K562 (cell line): Measurements from ENCODE around the gene ZNF566. TPM values are rescaled to one million over a fixed set of nuclear protein-coding genes. Genes with fewer than 3 reads are reported as not detected.
A peak's percentile ranks its signal among the peaks of the same experiment; 100 is the strongest.

ENCODE experiments used
- ASH1L ChIP-seq: fragments of 450-650 bp; IDR thresholded peaks from 2 replicates; pipeline ENCODE4 v1.6.1; 2018; ENCODE audit warnings: borderline replicate concordance, mild to moderate bottlenecking, low read depth; ENCODE audit not compliant: partially characterized antibody
- CREBBP ChIP-seq: IDR thresholded peaks from one replicate; pipeline ENCODE4 v1.6.1; 2012; ENCODE audit warnings: low read depth, mild to moderate bottlenecking, control low read depth, inconsistent platforms, low read length
- DIDO1 ChIP-seq: fragments of 450-650 bp; IDR thresholded peaks from 2 replicates; pipeline ENCODE4 v1.6.1; 2016; ENCODE audit warnings: low read depth, missing biosample characterization, missing genetic modification characterization
- DMBX1 ChIP-seq: fragments of 250-450 bp; sonication (Bioruptor Pico); IDR thresholded peaks from 2 replicates; pipeline ENCODE4 v1.8.0; 2022; ENCODE audit warnings: inconsistent platforms, mild to moderate bottlenecking, moderate library complexity, borderline replicate concordance
- ETV6 ChIP-seq, 3 experiments: fragments of 150-350 bp in 1 of 3; sonication (generic) in 1 of 3; formaldehyde crosslinking in 1 of 3; IDR thresholded peaks; 2 replicates each; pipeline versions ENCODE4 v1.6.1 to v1.8.0; 2014 to 2022; ENCODE audit warnings: borderline replicate concordance in 2 of 3, low read depth in 2 of 3, antibody characterized with exemption in 1 of 3, low read length in 1 of 3, mild to moderate bottlenecking in 1 of 3, missing genetic modification reagents in 1 of 3
- HDAC3 ChIP-seq: fragments of 450-650 bp; IDR thresholded peaks from 2 replicates; pipeline ENCODE4 v1.6.1; 2018; ENCODE audit warnings: borderline replicate concordance, mild to moderate bottlenecking, moderate library complexity; ENCODE audit not compliant: partially characterized antibody
- HNRNPK ChIP-seq: fragments of 200-400 bp; formaldehyde crosslinking; IDR thresholded peaks from one replicate; pipeline ENCODE4 v1.6.1; 2018; ENCODE audit warnings: mild to moderate bottlenecking, low read depth, low read length; ENCODE audit not compliant: poor library complexity, severe bottlenecking
- JUN ChIP-seq, 2 experiments: sonication (generic) in 1 of 2; formaldehyde crosslinking in 1 of 2; IDR thresholded peaks; 2 replicates each; pipeline versions ENCODE4 v1.6.1 to v1.8.0; 2012 to 2022; ENCODE audit warnings: borderline replicate concordance in 2 of 2, mild to moderate bottlenecking in 2 of 2, improper control_type of control experiment in 1 of 2, low read depth in 1 of 2, low read length in 1 of 2, missing genetic modification reagents in 1 of 2
- KAT2B ChIP-seq: IDR thresholded peaks from one replicate; pipeline ENCODE4 v1.6.1; 2012; ENCODE audit warnings: low read depth, mild to moderate bottlenecking, control low read depth, inconsistent platforms, low read length, moderate library complexity
- MEIS2 ChIP-seq: fragments of 450-650 bp; IDR thresholded peaks from 2 replicates; pipeline ENCODE4 v1.6.1; 2014; ENCODE audit warnings: mild to moderate bottlenecking; ENCODE audit not compliant: partially characterized antibody
- MYNN ChIP-seq, 2 experiments: sonication (generic); formaldehyde crosslinking in 1 of 2; IDR thresholded peaks; 2 replicates each; pipeline versions ENCODE4 v1.5.0 to v1.6.1; 2016 to 2020; ENCODE audit warnings: antibody characterized with exemption in 1 of 2, missing genetic modification reagents in 1 of 2
- NONO ChIP-seq, 2 experiments: fragments of 200-400 bp in 1 of 2; fragments of 450-650 bp in 1 of 2; formaldehyde crosslinking in 1 of 2; IDR thresholded peaks; 2 replicates each; pipeline ENCODE4 v1.6.1; 2017; ENCODE audit warnings: low read depth in 2 of 2, mild to moderate bottlenecking in 2 of 2, moderate library complexity in 2 of 2, low read length in 1 of 2
- OTX1 ChIP-seq: fragments of 450-650 bp; formaldehyde crosslinking; IDR thresholded peaks from 2 replicates; pipeline ENCODE4 v1.4.0; 2022; ENCODE audit warnings: mild to moderate bottlenecking
- PHF21A ChIP-seq: fragments of 450-650 bp; IDR thresholded peaks from 2 replicates; pipeline ENCODE4 v1.6.1; 2017; ENCODE audit warnings: low read depth, borderline replicate concordance
- PHTF2 ChIP-seq: fragments of 250-450 bp; sonication (Bioruptor Pico); IDR thresholded peaks from 2 replicates; pipeline ENCODE4 v1.5.0; 2021; ENCODE audit warnings: mild to moderate bottlenecking
- PTRF ChIP-seq: fragments of 450-650 bp; IDR thresholded peaks from 2 replicates; pipeline ENCODE4 v1.6.1; 2016; ENCODE audit warnings: mild to moderate bottlenecking, missing genetic modification characterization, missing compliant biosample characterization
- RFX7 ChIP-seq: fragments of 250-450 bp; sonication (Bioruptor Pico); IDR thresholded peaks from 2 replicates; pipeline ENCODE4 v1.5.1; 2021; ENCODE audit warnings: mild to moderate bottlenecking
- ZBTB2 ChIP-seq: fragments of 450-650 bp; IDR thresholded peaks from 2 replicates; pipeline ENCODE4 v1.6.1; 2016; ENCODE audit warnings: antibody characterized with exemption
- ZNF512 ChIP-seq: IDR thresholded peaks from 2 replicates; pipeline ENCODE4 v1.6.1; 2016; ENCODE audit warnings: missing genetic modification characterization, missing compliant biosample characterization
- ZNF699 ChIP-seq: fragments of 250-450 bp; sonication (Bioruptor Pico); IDR thresholded peaks from 2 replicates; pipeline ENCODE4 v1.8.0; 2021; ENCODE audit warnings: mild to moderate bottlenecking, moderate library complexity; ENCODE audit not compliant: insufficient replicate concordance
- polyA plus RNA-seq, 8 experiments: library from polyadenylated mRNA; depleted of rRNA in 4 of 8; stranded (reverse) in 5 of 8; unstranded in 3 of 8; fragments of >200 nt; fragmentation: Nextera tagmentation in 2 of 8; fragmentation: Illumina TruSeq in 1 of 8; extraction: Ambion mirVana in 2 of 8; extraction: Trizol in 1 of 8; gene quantifications; 2 replicates each; pipeline versions ENCODE4 v1.2.1 to v1.2.3, GENCODE V29; 2011 to 2014; ENCODE audit warnings: inconsistent platforms in 1 of 8, missing spikeins in 1 of 8
- total RNA-seq, 7 experiments: library from RNA; depleted of rRNA in 6 of 7; stranded (reverse); fragments of >200 nt in 6 of 7; fragmentation: Illumina TruSeq in 2 of 7; extraction: Trizol in 2 of 7; gene quantifications; 2 replicates each; pipeline versions ENCODE4 v1.2.1 to v1.2.3, GENCODE V29; 2011 to 2021; ENCODE audit warnings: low replicate concordance in 1 of 7

ZNF566 gene
- total and polyA plus RNA-seq, 9 of the 15 experiments (the other 6 are each of a cell fraction or from before 2014, with no cell fraction given), result 5.5 to 11.4 (median 9.7) TPM

GRCh38 chr19:36489920-36490415 is 607 bp upstream of the ZNF566 start (continued):
- TF ChIP-seq MEIS2, result peak; percentile 45
- TF ChIP-seq PHTF2 (CRISPR knock-in tag), result no peak
- TF ChIP-seq NONO (IDR thresholded peaks at IDR 0.05; ENCODE audit: low read depth in 2 of 2, low read length in 1 of 2), result no peak
- TF ChIP-seq HDAC3, result no peak
- no peak for TF ChIP-seq ZNF699 (CRISPR knock-in tag)
- no peak for TF ChIP-seq OTX1
- TF ChIP-seq JUN (IDR thresholded peaks at IDR 0.05; ENCODE audit: borderline replicate concordance, low read depth, low read length), result no peak
- TF ChIP-seq JUN (CRISPR knock-in tag; IDR thresholded peaks at IDR 0.05; ENCODE audit: borderline replicate concordance), result no peak
- TF ChIP-seq PHF21A, result no peak
- TF ChIP-seq DMBX1, result no peak
- no peak for TF ChIP-seq DIDO1 (tag)
- TF ChIP-seq PTRF (tag), result no peak
- TF ChIP-seq MYNN (IDR thresholded peaks at IDR 0.05), result no peak
- no peak for TF ChIP-seq MYNN (CRISPR knock-in tag; IDR thresholded peaks at IDR 0.05)
- TF ChIP-seq CREBBP, result no peak
- no peak for TF ChIP-seq ETV6 (IDR thresholded peaks at IDR 0.05; ENCODE audit: borderline replicate concordance in 1 of 2, low read depth in 2 of 2, low read length in 1 of 2)
- TF ChIP-seq ETV6 (CRISPR knock-in tag; IDR thresholded peaks at IDR 0.05; ENCODE audit: borderline replicate concordance), result no peak
- TF ChIP-seq HNRNPK, result no peak
- 0 out of 2 replicates have a peak, but pooled peaks have one; percentile 35 for TF ChIP-seq ZBTB2
- TF ChIP-seq ASH1L, result no peak
- TF ChIP-seq KAT2B, result no peak
- no peak for TF ChIP-seq RFX7
- TF ChIP-seq ZNF512 (tag), result no peak
